ENCODE measurements around the gene EIF4E. TPM values are rescaled to one million over a fixed set of nuclear protein-coding genes. Genes with fewer than 3 reads are reported as not detected.
"Not testable (repeated sequence)": the region's sequence is repeated elsewhere in the genome, so short reads cannot be mapped to it uniquely, and the experiment has no call there.

Gene EIF4E
- total RNA-seq, 1 donor from 2014 or later = 78.6 TPM

GRCh38 chr4:98838977-98839618 lies 89.8 kb downstream of the EIF4E start:
- Histone ChIP-seq H3K27me3 (ENCODE audit: control insufficient read depth, insufficient read depth, low read length) (no peaks in the 10 kb centered on the region), H3K4me3 (ENCODE audit: low read depth, low read length) (no peak overlapping the region), H3K36me3 (ENCODE audit: control insufficient read depth, insufficient read depth, low read length) (no peaks in the 10 kb centered on the region)
- peak; percentile 5 for DNase-seq (ENCODE audit: low read depth)
- TF ChIP-seq CTCF (IDR thresholded peaks at IDR 0.05; ENCODE audit: insufficient read depth, low read length, poor library complexity, severe bottlenecking) = no peak

GRCh38 chr4:98838531-98838930 lies 90.4 kb downstream of the EIF4E start:
- H3K4me3 ChIP-seq (ENCODE audit: low read depth, low read length) = no peak overlapping the region
- no peak for DNase-seq (ENCODE audit: low read depth)
- TF ChIP-seq CTCF (IDR thresholded peaks at IDR 0.05; ENCODE audit: insufficient read depth, low read length, poor library complexity, severe bottlenecking) = no peak
- H3K36me3 ChIP-seq (ENCODE audit: control insufficient read depth, insufficient read depth, low read length) = no peaks in the 10 kb centered on the region
- no peaks in the 10 kb centered on the region for H3K27me3 ChIP-seq (ENCODE audit: control insufficient read depth, insufficient read depth, low read length)

- no peak for TF ChIP-seq CTCF (IDR thresholded peaks at IDR 0.05; ENCODE audit: insufficient read depth, low read length, poor library complexity, severe bottlenecking)
- DNase-seq (ENCODE audit: low read depth) = no peak
- H3K4me3 ChIP-seq (ENCODE audit: low read depth, low read length) = no peak overlapping the region
- no peaks in the 10 kb centered on the region for H3K27me3 ChIP-seq (ENCODE audit: control insufficient read depth, insufficient read depth, low read length)
- H3K36me3 ChIP-seq (ENCODE audit: control insufficient read depth, insufficient read depth, low read length) = no peaks in the 10 kb centered on the region
Observed at GRCh38 chr4:98833384-98833783, 95.5 kb downstream of the EIF4E start.

- not testable (repeated sequence) for H3K36me3 ChIP-seq (ENCODE audit: control insufficient read depth, insufficient read depth, low read length); H3K4me3 ChIP-seq (ENCODE audit: low read depth, low read length); H3K27me3 ChIP-seq (ENCODE audit: control insufficient read depth, insufficient read depth, low read length); DNase-seq (ENCODE audit: low read depth)
Observed at GRCh38 chr4:98831036-98831435, 97.9 kb downstream of the EIF4E start.

Other genes starting within 250 kb of the EIF4E start
- gene METAP1, start 66.6 kb upstream of the EIF4E start, total RNA-seq = 56.0 and 58.9 TPM in 2 replicates
- 85.8 and 99.5 TPM in 2 replicates for gene ADH5, start 159.7 kb upstream of the EIF4E start, total RNA-seq
- not detected in 2 replicates for gene ADH4, start 215.2 kb upstream of the EIF4E start, total RNA-seq

All from kidney epithelial cell (primary cell).